Measurements from ENCODE around the gene SAFB. TPM values are rescaled to one million over a fixed set of nuclear protein-coding genes. Genes with fewer than 3 reads are reported as not detected.

Gene SAFB
- total and polyA plus RNA-seq, 2 of the 13 experiments (the other 11 are each of a cell fraction or from before 2014, with no cell fraction given) = 21.0 to 28.4 TPM

GRCh38 chr19:5680437-5681368 is 57.8 kb downstream of the SAFB start, which contains the start of the genes HSD11B1L and MICOS13 (continued):
- no peak for TF ChIP-seq ZBTB49 (CRISPR knock-in tag; IDR thresholded peaks at IDR 0.05; ENCODE audit: borderline replicate concordance)
- TF ChIP-seq IRF1 (CRISPR knock-in tag; IDR thresholded peaks at IDR 0.05; ENCODE audit: low read depth) = no peak
- TF ChIP-seq SNAI1 (CRISPR knock-in tag; IDR thresholded peaks at IDR 0.05; ENCODE audit: borderline replicate concordance) = no peak
- TF ChIP-seq ZNF451 (CRISPR knock-in tag; IDR thresholded peaks at IDR 0.05) = no peak; the same call in 1 of the 2 replicates
- TF ChIP-seq, protein P1, sequence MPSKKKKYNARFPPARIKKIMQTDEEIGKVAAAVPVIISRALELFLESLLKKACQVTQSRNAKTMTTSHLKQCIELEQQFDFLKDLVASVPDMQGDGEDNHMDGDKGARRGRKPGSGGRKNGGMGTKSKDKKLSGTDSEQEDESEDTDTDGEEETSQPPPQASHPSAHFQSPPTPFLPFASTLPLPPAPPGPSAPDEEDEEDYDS (CRISPR knock-in tag; IDR thresholded peaks at IDR 0.05) = peak; percentile 77
- TF ChIP-seq, protein P2, sequence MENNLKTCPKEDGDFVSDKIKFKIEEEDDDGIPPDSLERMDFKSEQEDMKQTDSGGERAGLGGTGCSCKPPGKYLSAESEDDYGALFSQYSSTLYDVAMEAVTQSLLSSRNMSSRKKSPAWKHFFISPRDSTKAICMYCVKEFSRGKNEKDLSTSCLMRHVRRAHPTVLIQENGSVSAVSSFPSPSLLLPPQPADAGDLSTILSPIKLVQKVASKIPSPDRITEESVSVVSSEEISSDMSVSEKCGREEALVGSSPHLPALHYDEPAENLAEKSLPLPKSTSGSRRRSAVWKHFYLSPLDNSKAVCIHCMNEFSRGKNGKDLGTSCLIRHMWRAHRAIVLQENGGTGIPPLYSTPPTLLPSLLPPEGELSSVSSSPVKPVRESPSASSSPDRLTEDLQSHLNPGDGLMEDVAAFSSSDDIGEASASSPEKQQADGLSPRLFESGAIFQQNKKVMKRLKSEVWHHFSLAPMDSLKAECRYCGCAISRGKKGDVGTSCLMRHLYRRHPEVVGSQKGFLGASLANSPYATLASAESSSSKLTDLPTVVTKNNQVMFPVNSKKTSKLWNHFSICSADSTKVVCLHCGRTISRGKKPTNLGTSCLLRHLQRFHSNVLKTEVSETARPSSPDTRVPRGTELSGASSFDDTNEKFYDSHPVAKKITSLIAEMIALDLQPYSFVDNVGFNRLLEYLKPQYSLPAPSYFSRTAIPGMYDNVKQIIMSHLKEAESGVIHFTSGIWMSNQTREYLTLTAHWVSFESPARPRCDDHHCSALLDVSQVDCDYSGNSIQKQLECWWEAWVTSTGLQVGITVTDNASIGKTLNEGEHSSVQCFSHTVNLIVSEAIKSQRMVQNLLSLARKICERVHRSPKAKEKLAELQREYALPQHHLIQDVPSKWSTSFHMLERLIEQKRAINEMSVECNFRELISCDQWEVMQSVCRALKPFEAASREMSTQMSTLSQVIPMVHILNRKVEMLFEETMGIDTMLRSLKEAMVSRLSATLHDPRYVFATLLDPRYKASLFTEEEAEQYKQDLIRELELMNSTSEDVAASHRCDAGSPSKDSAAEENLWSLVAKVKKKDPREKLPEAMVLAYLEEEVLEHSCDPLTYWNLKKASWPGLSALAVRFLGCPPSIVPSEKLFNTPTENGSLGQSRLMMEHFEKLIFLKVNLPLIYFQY (CRISPR knock-in tag; IDR thresholded peaks at IDR 0.05; ENCODE audit: borderline replicate concordance) = peak; percentile 58
- peak; percentile 54; the same call in 1 of the 2 replicates for TF ChIP-seq BRD4 (CRISPR knock-in tag; IDR thresholded peaks at IDR 0.05)
- TF ChIP-seq, protein P3, sequence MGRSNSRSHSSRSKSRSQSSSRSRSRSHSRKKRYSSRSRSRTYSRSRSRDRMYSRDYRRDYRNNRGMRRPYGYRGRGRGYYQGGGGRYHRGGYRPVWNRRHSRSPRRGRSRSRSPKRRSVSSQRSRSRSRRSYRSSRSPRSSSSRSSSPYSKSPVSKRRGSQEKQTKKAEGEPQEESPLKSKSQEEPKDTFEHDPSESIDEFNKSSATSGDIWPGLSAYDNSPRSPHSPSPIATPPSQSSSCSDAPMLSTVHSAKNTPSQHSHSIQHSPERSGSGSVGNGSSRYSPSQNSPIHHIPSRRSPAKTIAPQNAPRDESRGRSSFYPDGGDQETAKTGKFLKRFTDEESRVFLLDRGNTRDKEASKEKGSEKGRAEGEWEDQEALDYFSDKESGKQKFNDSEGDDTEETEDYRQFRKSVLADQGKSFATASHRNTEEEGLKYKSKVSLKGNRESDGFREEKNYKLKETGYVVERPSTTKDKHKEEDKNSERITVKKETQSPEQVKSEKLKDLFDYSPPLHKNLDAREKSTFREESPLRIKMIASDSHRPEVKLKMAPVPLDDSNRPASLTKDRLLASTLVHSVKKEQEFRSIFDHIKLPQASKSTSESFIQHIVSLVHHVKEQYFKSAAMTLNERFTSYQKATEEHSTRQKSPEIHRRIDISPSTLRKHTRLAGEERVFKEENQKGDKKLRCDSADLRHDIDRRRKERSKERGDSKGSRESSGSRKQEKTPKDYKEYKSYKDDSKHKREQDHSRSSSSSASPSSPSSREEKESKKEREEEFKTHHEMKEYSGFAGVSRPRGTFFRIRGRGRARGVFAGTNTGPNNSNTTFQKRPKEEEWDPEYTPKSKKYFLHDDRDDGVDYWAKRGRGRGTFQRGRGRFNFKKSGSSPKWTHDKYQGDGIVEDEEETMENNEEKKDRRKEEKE (IDR thresholded peaks at IDR 0.05) = no peak
- peak; percentile 93 for TF ChIP-seq ZFX (CRISPR knock-in tag; IDR thresholded peaks at IDR 0.05; ENCODE audit: low read depth)
- TF ChIP-seq HOMEZ (CRISPR knock-in tag; IDR thresholded peaks at IDR 0.05; ENCODE audit: low read depth) = 0 out of 2 replicates have a peak, but pooled peaks have one; percentile 9
- peak; percentile 94 for TF ChIP-seq USF2 (IDR thresholded peaks at IDR 0.05; ENCODE audit: low read depth, low read length)
- TF ChIP-seq USF2 (CRISPR knock-in tag; IDR thresholded peaks at IDR 0.05; ENCODE audit: borderline replicate concordance) = peak; percentile 98; the same call in 1 of the 2 replicates
